ENCODE measurements around the gene OR6T1.

OR6T1 gene

DNA sequence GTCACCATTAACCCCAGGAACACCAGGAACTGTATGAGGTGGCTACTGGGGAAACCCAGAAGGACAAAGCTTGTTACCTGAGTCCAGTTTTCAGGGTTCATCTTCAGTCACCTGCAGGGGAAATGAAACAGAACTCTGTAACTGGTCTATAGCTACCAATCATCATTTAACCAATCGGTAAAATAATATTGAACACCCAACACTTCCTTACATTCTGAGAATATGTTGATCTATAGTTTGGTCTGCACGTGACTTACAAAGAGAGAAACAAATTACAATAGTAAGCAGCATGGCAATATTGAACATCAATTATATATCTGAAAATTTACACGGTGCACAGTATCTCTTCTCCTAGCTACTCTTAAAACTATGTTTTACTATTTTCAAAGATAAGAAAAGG lies at the start of gene OR6T1:
Gene OR6T1, minus strand, starts transcription at position 101 of the 400 bp plus-strand sequence. Its CDS starts 0 bp downstream, at position 101.
- DNase-seq, result no peak

DNA sequence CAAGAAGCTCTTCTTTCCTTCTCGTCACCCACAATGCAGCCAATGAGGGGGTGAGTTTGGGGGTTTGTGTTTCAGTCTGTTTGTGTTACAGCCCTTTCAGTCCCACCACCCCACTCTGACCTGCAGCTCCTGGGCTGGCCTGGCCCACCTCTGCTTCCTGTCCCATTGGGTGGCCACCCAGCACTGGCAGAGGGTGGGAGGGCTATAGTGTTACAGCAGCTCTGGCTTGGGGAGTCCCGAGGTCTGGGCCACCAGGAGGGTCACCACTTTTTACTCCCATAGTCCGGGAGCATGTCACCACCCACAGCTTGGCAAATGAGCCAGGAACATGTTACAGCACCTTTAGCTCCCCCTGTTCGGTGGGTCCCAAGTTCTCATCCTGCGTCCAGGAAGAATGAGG lies 35.7 kb upstream of the OR6T1 start:
- no peak for DNase-seq

- no peak for DNase-seq
Measured at GRCh38 chr11:123977731-123978347, 34.2 kb upstream of the OR6T1 start, which contains the start of gene OR10S1. TSS of gene OR10S1 (minus strand) at chr11:123977781. CDS start at chr11:123977664, 117 bp downstream.

DNA sequence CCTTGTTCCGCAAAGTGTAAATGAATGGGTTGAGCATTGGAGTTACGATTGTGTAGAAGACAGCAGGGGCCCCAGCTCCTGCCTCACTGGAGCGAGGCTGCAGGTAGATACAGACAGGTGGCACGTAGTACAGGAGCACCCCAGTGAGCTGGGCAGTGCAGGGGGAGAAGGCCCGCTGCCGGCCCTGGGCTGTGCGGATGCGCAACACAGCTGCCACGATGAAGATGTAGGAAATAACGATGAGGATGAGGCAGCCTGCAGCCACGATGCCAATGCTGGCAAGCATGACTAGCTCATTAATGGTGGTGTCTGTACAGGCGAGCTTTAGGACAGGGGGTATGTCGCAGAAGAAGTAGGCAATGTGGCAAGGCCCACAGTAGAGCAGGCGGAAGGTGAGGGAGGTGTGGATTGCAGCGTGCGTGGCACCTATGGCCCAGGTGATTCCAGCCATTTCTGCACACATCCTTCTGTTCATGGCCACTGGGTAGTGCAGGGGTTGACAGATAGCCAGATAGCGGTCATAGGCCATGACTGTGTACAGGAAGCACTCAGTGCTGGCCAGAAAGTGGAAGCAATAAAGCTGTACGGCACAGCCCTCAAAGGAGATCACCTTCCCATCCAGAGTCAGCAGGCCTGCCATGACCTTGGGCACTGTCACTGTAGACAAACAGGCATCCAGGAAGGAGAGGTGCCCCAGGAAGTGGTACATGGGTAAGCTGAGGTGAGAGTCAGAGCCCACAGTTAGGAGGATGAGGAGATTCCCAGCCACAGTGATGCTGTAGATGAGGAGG lies 33.3 kb upstream of the OR6T1 start:
- no peak for DNase-seq

DNA sequence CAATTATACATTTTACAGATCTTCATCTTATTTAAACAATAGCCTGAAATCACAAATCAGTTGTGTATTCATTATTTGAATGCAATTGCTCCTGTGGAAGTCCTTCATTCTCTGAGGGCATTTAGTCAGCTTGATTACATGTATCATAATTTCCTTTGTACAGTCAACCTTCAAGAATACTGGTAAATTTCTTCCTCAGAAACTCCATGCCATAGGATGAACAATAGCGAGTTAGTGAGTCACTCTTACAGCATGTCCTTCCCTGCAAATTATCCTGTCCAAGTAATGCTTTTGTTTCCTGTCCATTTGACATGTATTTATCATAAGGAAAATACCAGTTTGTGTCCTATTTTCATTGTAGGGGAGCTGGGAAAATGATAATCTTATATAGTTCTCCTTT lies 30.2 kb upstream of the OR6T1 start:
- DNase-seq, result no peak

DNA sequence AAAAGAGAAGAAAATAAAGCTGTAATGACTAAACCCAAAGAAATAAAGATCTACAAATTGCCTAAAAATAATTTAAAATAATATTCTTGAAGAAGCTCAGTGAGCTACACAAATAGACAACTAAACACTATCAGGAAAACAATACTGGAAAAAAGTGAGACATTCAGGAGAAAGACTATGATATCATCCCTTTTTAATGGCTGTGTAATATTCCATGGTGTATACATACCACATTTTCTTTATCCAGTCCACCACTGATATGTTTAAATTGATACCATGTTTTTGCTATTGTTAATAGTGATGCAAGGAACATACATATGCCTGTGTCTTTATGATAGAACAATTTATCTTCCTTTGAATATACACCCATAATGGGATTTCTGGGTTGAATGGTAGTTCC lies 13.1 kb upstream of the OR6T1 start:
- DNase-seq, result no peak

- DNase-seq, result no peak
Measured at GRCh38 chr11:123945132-123945531, 1.5 kb upstream of the OR6T1 start.

GRCh38 chr11:123942413-123942812 lies 1.2 kb downstream of the OR6T1 start:
- DNase-seq, result no peak

DNA sequence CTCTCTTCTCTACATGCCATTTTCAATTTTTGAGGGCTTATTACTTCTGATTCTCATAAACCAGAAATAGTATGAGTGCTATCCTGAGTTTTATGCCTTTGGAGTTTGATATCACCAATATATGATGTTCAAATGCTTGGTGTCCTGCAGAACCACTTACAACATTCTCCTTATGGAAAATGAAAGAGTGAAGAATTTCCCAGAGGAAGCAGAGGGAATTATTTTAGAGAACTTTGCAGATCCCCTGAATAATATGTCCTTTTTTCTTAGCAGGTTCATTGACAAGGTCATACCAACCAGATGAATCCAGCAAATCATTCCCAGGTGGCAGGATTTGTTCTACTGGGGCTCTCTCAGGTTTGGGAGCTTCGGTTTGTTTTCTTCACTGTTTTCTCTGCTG lies 4.3 kb downstream of the OR6T1 start, which contains the start of gene OR4D5:
Gene OR4D5, plus strand, starts transcription at position 301 of the 400 bp plus-strand sequence. Its CDS starts 0 bp downstream, at position 301.
- DNase-seq, result no peak

GRCh38 chr11:123924027-123924426 lies 19.6 kb downstream of the OR6T1 start:
- DNase-seq, result no peak

- DNase-seq, result no peak
Measured at GRCh38 chr11:123920943-123921342, 22.7 kb downstream of the OR6T1 start.

- no peak for DNase-seq
Measured at GRCh38 chr11:123905826-123906225, 37.8 kb downstream of the OR6T1 start.

DNA sequence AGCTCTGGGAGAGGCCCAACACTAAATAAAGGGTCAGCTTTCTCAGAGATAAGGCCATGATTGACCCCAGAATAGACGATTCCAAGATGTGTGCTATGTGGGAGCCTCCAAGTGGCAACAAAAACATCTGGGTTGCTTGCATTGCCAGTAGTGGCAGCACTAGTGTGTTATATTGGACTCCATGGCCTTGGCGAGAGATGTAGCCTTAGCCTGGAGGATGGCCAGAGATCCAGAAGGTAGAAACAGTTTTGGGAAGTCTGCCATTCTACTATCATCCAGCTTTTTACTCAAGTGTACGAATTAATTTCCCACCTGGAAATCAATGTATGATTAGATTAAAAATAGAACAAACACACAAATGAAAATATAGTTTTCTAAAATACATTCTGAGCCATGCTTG lies 38.7 kb downstream of the OR6T1 start:
- no peak for DNase-seq

DNA sequence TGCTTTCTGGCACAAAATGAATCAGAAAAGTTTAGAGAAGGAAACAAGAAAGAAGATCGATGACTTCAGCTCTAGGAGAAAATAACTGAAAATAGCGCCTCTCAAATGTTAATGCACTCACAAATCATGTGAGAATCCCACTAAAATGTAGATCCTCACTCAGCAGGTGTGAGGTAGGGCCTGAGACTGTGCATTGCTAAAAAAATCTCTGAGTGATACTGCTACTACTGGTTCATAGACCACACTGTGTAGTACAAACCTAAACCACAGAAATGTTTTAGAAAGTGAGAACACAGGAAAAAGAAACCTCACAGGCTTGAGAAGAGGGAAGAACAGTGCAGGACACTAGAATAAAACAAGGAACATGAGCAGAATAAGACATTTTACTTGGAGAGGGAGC lies 39.7 kb downstream of the OR6T1 start:
- DNase-seq, result no peak

- DNase-seq, result no peak
Measured at GRCh38 chr11:123901867-123902266, 41.8 kb downstream of the OR6T1 start, which contains the start of gene OR8D4. TSS of gene OR8D4 (plus strand) at chr11:123902167. CDS start at chr11:123906432, 4,265 bp downstream.

- no peak for DNase-seq
Measured at GRCh38 chr11:123899792-123900191, 43.8 kb downstream of the OR6T1 start.

All from hematopoietic multipotent progenitor cell treated with erythropoietin and hydrocortisone succinate and interleukin-3 and kit ligand, for 8 days (in vitro differentiated cells).